HCT116 (cell line): ENCODE results near the gene ACOD1.
"Not testable (repeated sequence)": the region's sequence is repeated elsewhere in the genome, so short reads cannot be mapped to it uniquely, and the experiment has no call there.

Source experiments
- CTCF ChIP-seq, 3 experiments: fragments of 200-600 bp in 1 of 3; sonication (generic) in 1 of 3; IDR thresholded peaks in 2 of 3; conservative IDR thresholded peaks in 1 of 3; 2 replicates each; pipeline ENCODE4 v1.5.1; 2012 to 2017; ENCODE audit warnings: low read depth in 2 of 3, low read length in 2 of 3, antibody characterized with exemption in 1 of 3, borderline replicate concordance in 1 of 3, control low read depth in 1 of 3, mild to moderate bottlenecking in 1 of 3, mixed read lengths in 1 of 3, mixed run types in 1 of 3, moderate library complexity in 1 of 3; ENCODE audit not compliant: insufficient read depth in 1 of 3
- ELF1 ChIP-seq: IDR thresholded peaks from 2 replicates; pipeline ENCODE4 v1.6.1; 2012; ENCODE audit warnings: low read depth, borderline replicate concordance
- EZH2phosphoT487 ChIP-seq: fragments of 200-600 bp; IDR thresholded peaks from 2 replicates; pipeline ENCODE4 v1.6.1; 2018; ENCODE audit warnings: antibody characterized with exemption, borderline replicate concordance
- FOSL1 ChIP-seq: IDR thresholded peaks from 2 replicates; pipeline ENCODE4 v1.6.1; 2012; ENCODE audit warnings: low read depth
- YY1 ChIP-seq: IDR thresholded peaks from 2 replicates; pipeline ENCODE4 v1.6.1; 2011; ENCODE audit warnings: low read length, low read depth, moderate library complexity, mild to moderate bottlenecking; ENCODE audit not compliant: insufficient replicate concordance; ENCODE audit errors: extremely low read depth
- ZBTB33 ChIP-seq: IDR thresholded peaks from 2 replicates; pipeline ENCODE4 v1.6.1; 2011; ENCODE audit warnings: mild to moderate bottlenecking, low read length, moderate library complexity; ENCODE audit not compliant: insufficient replicate concordance; ENCODE audit errors: extremely low read depth
- TF ChIP-seq, protein P1 (sequence below): IDR thresholded peaks from 2 replicates; pipeline ENCODE4 v1.6.1; 2012

DNA sequence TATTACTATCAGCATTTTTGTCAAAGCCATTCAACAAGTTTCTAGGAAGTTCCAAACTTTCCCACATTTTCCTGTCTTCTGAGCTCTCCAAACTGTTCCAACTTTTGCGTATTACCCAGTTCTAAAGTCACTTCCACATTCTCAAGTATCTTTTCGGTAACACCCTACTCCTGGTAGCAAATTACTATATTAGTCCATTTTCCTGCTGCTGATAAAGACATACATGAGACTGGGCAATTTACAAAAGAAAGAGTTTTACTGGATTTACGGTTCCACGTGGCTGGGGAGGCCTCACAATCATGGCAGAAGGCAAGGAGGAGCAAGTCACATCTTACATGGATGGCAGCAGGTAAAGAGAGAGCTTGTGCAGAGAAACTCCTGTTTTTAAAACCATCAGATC, 49.2 kb upstream of the ACOD1 start:
- not testable (repeated sequence) for TF ChIP-seq EZH2phosphoT487; YY1; FOSL1; ZBTB33; ELF1; CTCF (IDR thresholded peaks at IDR 0.05 in 2 of 3, conservative IDR thresholded peaks at IDR 0.05 in 1 of 3; ENCODE audit: borderline replicate concordance in 1 of 3, insufficient read depth in 1 of 3, low read depth in 2 of 3, low read length in 2 of 3)
- TF ChIP-seq, protein P1, sequence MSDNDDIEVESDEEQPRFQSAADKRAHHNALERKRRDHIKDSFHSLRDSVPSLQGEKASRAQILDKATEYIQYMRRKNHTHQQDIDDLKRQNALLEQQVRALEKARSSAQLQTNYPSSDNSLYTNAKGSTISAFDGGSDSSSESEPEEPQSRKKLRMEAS = not testable (repeated sequence)
